ENCODE measurements around the gene FLYWCH1. TPM values are rescaled to one million over a fixed set of nuclear protein-coding genes. Genes with fewer than 3 reads are reported as not detected.

Gene FLYWCH1
- total RNA-seq, 2 donors from 2014 or later, result 65.6 to 72.8 TPM

- Histone ChIP-seq H3K27me3 (replicated peaks; ENCODE audit: insufficient read depth) (no peaks in the 10 kb centered on the region), H3K27ac (no peak overlapping the region), H3K9me3 (no peaks in the 10 kb centered on the region), H3K4me3 (no peak overlapping the region), H3K4me1 (ENCODE audit: control insufficient read depth in 1 of 2, low read depth in 2 of 2) (peaks cover 7 to 8% of the 10 kb centered on the region in 2 donors), H3K36me3 (no peaks in the 10 kb centered on the region)
- DNase-seq (ENCODE audit: low spot score) (no peak), ATAC-seq (ENCODE audit: insufficient number of reproducible peaks, low FRiP score, low read depth) (no peak)
- no peak for TF ChIP-seq CTCF (IDR thresholded peaks at IDR 0.05)
Observed at GRCh38 chr16:2879854-2880508, 31.8 kb upstream of the FLYWCH1 start.

- no peaks in the 10 kb centered on the region for H3K27me3 ChIP-seq (replicated peaks; ENCODE audit: insufficient read depth)
- H3K36me3 ChIP-seq, result no peaks in the 10 kb centered on the region
- H3K4me3 ChIP-seq, result peak overlapping the region; percentile 92
- no peak for TF ChIP-seq CTCF (IDR thresholded peaks at IDR 0.05)
- DNase-seq (ENCODE audit: low spot score), result no peak
- ATAC-seq (ENCODE audit: insufficient number of reproducible peaks, low FRiP score, low read depth), result no peak
- H3K9me3 ChIP-seq, result no peaks in the 10 kb centered on the region
- H3K27ac ChIP-seq, result peak overlapping the region; percentile 89 to 91
- peaks cover 7 to 8% of the 10 kb centered on the region in 2 donors for H3K4me1 ChIP-seq (ENCODE audit: control insufficient read depth in 1 of 2, low read depth in 2 of 2)
Observed at GRCh38 chr16:2881783-2882649, 29.7 kb upstream of the FLYWCH1 start.

- peak within 1 kb of the TSS; percentile 92 for H3K4me3 ChIP-seq
- TF ChIP-seq CTCF (IDR thresholded peaks at IDR 0.05), result no peak
- no peaks in the 10 kb centered on the region for H3K27me3 ChIP-seq (replicated peaks; ENCODE audit: insufficient read depth)
- H3K36me3 ChIP-seq, result no peaks in the 10 kb centered on the region
- DNase-seq (ENCODE audit: low spot score) (peak; percentile 98), ATAC-seq (ENCODE audit: insufficient number of reproducible peaks, low FRiP score, low read depth) (peak; percentile 100)
- no peaks in the 10 kb centered on the region for H3K9me3 ChIP-seq
- peaks cover 7 to 8% of the 10 kb centered on the region in 2 donors for H3K4me1 ChIP-seq (ENCODE audit: control insufficient read depth in 1 of 2, low read depth in 2 of 2)
- H3K27ac ChIP-seq, result peak within 1 kb of the TSS; percentile 89 to 91
Observed at GRCh38 chr16:2882650-2883457, 28.9 kb upstream of the FLYWCH1 start, which contains the start of gene FLYWCH2. Gene FLYWCH2, plus strand, starts transcription at chr16:2883215. Its CDS starts 13,235 bp downstream, at chr16:2896450.

- no peak for TF ChIP-seq CTCF (IDR thresholded peaks at IDR 0.05)
- DNase-seq (ENCODE audit: low spot score) (no peak), ATAC-seq (ENCODE audit: insufficient number of reproducible peaks, low FRiP score, low read depth) (no peak)
- Histone ChIP-seq H3K4me3 (peak overlapping the region; percentile 92), H3K27ac (peak overlapping the region; percentile 89 to 91), H3K9me3 (no peaks in the 10 kb centered on the region), H3K36me3 (no peaks in the 10 kb centered on the region), H3K4me1 (ENCODE audit: control insufficient read depth in 1 of 2, low read depth in 2 of 2) (peaks cover 7 to 8% of the 10 kb centered on the region in 2 donors), H3K27me3 (replicated peaks; ENCODE audit: insufficient read depth) (no peaks in the 10 kb centered on the region)
Observed at GRCh38 chr16:2883458-2883908, 28.2 kb upstream of the FLYWCH1 start.

All from thoracic aorta (tissue), 2 donors.